ENCODE measurements around the gene TCEA3.
A peak's percentile ranks its signal among the peaks of the same experiment; 100 is the strongest.

Gene TCEA3

GRCh38 chr1:23424293-23425192, at the start of gene TCEA3:
Gene TCEA3, minus strand, starts transcription at chr1:23424748. Its CDS starts 115 bp downstream, at chr1:23424633.
- DNase-seq: peak; percentile 38

- no peak for DNase-seq
Measured at GRCh38 chr1:23473037-23473800, 48.7 kb upstream of the TCEA3 start.

GRCh38 chr1:23472351-23473036, 47.9 kb upstream of the TCEA3 start:
- no peak for DNase-seq

- DNase-seq: no peak
Measured at GRCh38 chr1:23471473-23472075, 47.0 kb upstream of the TCEA3 start.

GRCh38 chr1:23470282-23471070, 45.9 kb upstream of the TCEA3 start:
- no peak for DNase-seq

GRCh38 chr1:23469372-23469982, 44.9 kb upstream of the TCEA3 start:
- no peak for DNase-seq

- no peak for DNase-seq
Measured at GRCh38 chr1:23466423-23466989, 42.0 kb upstream of the TCEA3 start.

- DNase-seq: no peak
Measured at GRCh38 chr1:23463286-23463685, 38.7 kb upstream of the TCEA3 start.

- DNase-seq: no peak
Measured at GRCh38 chr1:23462766-23463165, 38.2 kb upstream of the TCEA3 start.

GRCh38 chr1:23461050-23461449, 36.5 kb upstream of the TCEA3 start:
- DNase-seq: no peak

GRCh38 chr1:23460519-23460918, 36.0 kb upstream of the TCEA3 start:
- no peak for DNase-seq

- DNase-seq: no peak
Measured at GRCh38 chr1:23459338-23459757, 34.8 kb upstream of the TCEA3 start.

GRCh38 chr1:23456226-23456625, 31.7 kb upstream of the TCEA3 start:
- DNase-seq: no peak

GRCh38 chr1:23453455-23454000, 29.0 kb upstream of the TCEA3 start:
- DNase-seq: no peak

GRCh38 chr1:23452011-23452411, 27.5 kb upstream of the TCEA3 start:
- peak; percentile 22 for DNase-seq

GRCh38 chr1:23451441-23451840, 26.9 kb upstream of the TCEA3 start:
- DNase-seq: no peak

- no peak for DNase-seq
Measured at GRCh38 chr1:23450894-23451293, 26.3 kb upstream of the TCEA3 start.

GRCh38 chr1:23449958-23450357, 25.4 kb upstream of the TCEA3 start:
- no peak for DNase-seq

- no peak for DNase-seq
Measured at GRCh38 chr1:23449306-23449705, 24.8 kb upstream of the TCEA3 start.

GRCh38 chr1:23448846-23449245, 24.3 kb upstream of the TCEA3 start:
- no peak for DNase-seq

Measured in activated CD8-positive, alpha-beta memory T cell treated with anti-CD3 and anti-CD28 coated beads, Interleukin-2, amount 50 U/mL, for 4 hours (primary cell).